ENCODE results near the gene SMTNL1. TPM values are rescaled to one million over a fixed set of nuclear protein-coding genes. Genes with fewer than 3 reads are reported as not detected.
A peak's percentile ranks its signal among the peaks of the same experiment; 100 is the strongest.

The SMTNL1 gene, protein sequence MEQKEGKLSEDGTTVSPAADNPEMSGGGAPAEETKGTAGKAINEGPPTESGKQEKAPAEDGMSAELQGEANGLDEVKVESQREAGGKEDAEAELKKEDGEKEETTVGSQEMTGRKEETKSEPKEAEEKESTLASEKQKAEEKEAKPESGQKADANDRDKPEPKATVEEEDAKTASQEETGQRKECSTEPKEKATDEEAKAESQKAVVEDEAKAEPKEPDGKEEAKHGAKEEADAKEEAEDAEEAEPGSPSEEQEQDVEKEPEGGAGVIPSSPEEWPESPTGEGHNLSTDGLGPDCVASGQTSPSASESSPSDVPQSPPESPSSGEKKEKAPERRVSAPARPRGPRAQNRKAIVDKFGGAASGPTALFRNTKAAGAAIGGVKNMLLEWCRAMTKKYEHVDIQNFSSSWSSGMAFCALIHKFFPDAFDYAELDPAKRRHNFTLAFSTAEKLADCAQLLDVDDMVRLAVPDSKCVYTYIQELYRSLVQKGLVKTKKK
- total RNA-seq (0.11 TPM in 1 of 2 replicates, not detected in the other), polyA plus RNA-seq (0.47 and 0.89 TPM in 2 replicates)

GRCh38 chr11:57536947-57537619 lies at the start of gene SMTNL1:
Gene SMTNL1, plus strand, starts transcription at chr11:57537595. Its CDS starts 5,048 bp downstream, at chr11:57542643.
- no peak within 1 kb of the TSS for H3K4me3 ChIP-seq
- peak within 1 kb of the TSS; percentile 54 for H3K27ac ChIP-seq

GRCh38 chr11:57487920-57488659 lies 49.3 kb upstream of the SMTNL1 start:
- peaks cover under 1% of the 10 kb centered on the region for H3K27me3 ChIP-seq
- peak overlapping the region; percentile 34 for H3K27ac ChIP-seq
- TF ChIP-seq, protein P1, sequence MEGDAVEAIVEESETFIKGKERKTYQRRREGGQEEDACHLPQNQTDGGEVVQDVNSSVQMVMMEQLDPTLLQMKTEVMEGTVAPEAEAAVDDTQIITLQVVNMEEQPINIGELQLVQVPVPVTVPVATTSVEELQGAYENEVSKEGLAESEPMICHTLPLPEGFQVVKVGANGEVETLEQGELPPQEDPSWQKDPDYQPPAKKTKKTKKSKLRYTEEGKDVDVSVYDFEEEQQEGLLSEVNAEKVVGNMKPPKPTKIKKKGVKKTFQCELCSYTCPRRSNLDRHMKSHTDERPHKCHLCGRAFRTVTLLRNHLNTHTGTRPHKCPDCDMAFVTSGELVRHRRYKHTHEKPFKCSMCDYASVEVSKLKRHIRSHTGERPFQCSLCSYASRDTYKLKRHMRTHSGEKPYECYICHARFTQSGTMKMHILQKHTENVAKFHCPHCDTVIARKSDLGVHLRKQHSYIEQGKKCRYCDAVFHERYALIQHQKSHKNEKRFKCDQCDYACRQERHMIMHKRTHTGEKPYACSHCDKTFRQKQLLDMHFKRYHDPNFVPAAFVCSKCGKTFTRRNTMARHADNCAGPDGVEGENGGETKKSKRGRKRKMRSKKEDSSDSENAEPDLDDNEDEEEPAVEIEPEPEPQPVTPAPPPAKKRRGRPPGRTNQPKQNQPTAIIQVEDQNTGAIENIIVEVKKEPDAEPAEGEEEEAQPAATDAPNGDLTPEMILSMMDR (IDR thresholded peaks at IDR 0.05; ENCODE audit: low read depth, low read length) = no peak
- no peak for DNase-seq (ENCODE audit: low read depth in 1 of 2, low spot score in 1 of 2)
- no peaks in the 10 kb centered on the region for H3K4me1 ChIP-seq (ENCODE audit: low read depth)
- no peaks in the 10 kb centered on the region for H3K36me3 ChIP-seq
- H3K9me3 ChIP-seq (ENCODE audit: low read depth) = no peaks in the 10 kb centered on the region
- H3K4me3 ChIP-seq = no peak overlapping the region

More at GRCh38 chr11:57536947-57537619, at the start of gene SMTNL1:
- Histone ChIP-seq H3K9me3 (ENCODE audit: low read depth) (no peaks in the 10 kb centered on the region), H3K4me1 (ENCODE audit: low read depth) (peaks cover 7% of the 10 kb centered on the region), H3K27me3 (no peaks in the 10 kb centered on the region), H3K36me3 (no peaks in the 10 kb centered on the region)
- no peak for DNase-seq (ENCODE audit: low read depth in 1 of 2, low spot score in 1 of 2)
- TF ChIP-seq, protein P1 (IDR thresholded peaks at IDR 0.05; ENCODE audit: low read depth, low read length) = no peak

- no peaks in the 10 kb centered on the region for H3K27me3 ChIP-seq
- no peak overlapping the region for H3K27ac ChIP-seq
- TF ChIP-seq, protein P1 (IDR thresholded peaks at IDR 0.05; ENCODE audit: low read depth, low read length) = no peak
- no peaks in the 10 kb centered on the region for H3K4me1 ChIP-seq (ENCODE audit: low read depth)
- peak in 1 of 2 donors; percentile 24 for DNase-seq (ENCODE audit: low read depth in 1 of 2, low spot score in 1 of 2)
- H3K9me3 ChIP-seq (ENCODE audit: low read depth) = no peaks in the 10 kb centered on the region
- no peaks in the 10 kb centered on the region for H3K36me3 ChIP-seq
- no peak overlapping the region for H3K4me3 ChIP-seq
Measured at GRCh38 chr11:57490456-57491248, 46.7 kb upstream of the SMTNL1 start.

GRCh38 chr11:57491371-57492061 lies 45.9 kb upstream of the SMTNL1 start:
- DNase-seq (ENCODE audit: low read depth in 1 of 2, low spot score in 1 of 2) = peak; percentile 42 to 46
- TF ChIP-seq, protein P1 (IDR thresholded peaks at IDR 0.05; ENCODE audit: low read depth, low read length) = peak; percentile 75
- no peaks in the 10 kb centered on the region for H3K9me3 ChIP-seq (ENCODE audit: low read depth)
- H3K4me1 ChIP-seq (ENCODE audit: low read depth) = no peaks in the 10 kb centered on the region
- no peaks in the 10 kb centered on the region for H3K27me3 ChIP-seq
- no peak overlapping the region for H3K27ac ChIP-seq
- no peak overlapping the region for H3K4me3 ChIP-seq
- no peaks in the 10 kb centered on the region for H3K36me3 ChIP-seq

Data from cardiac muscle cell (in vitro differentiated cells and primary cell).